CD8-positive, alpha-beta memory T cell (primary cell): Measurements from ENCODE around the gene SLC44A5. TPM values are rescaled to one million over a fixed set of nuclear protein-coding genes. Genes with fewer than 3 reads are reported as not detected.
A peak's percentile ranks its signal among the peaks of the same experiment; 100 is the strongest.

Source experiments
- CTCF ChIA-PET: fragments of 350-600 bp; sonication (Branson Sonifier 250); formaldehyde crosslinking; loops from one replicate; lab custom pipeline; 2021; ENCODE audit warnings: antibody characterized with exemption; lab: Charles Lee
- POLR2A ChIA-PET: fragments of 350-600 bp; sonication (Branson Sonifier 250); formaldehyde crosslinking; loops from one replicate; lab custom pipeline; 2021; ENCODE audit warnings: antibody characterized with exemption; lab: Charles Lee
- DNase-seq, 5 donors: peaks; one replicate each; pipeline versions ENCODE4 v3.0.0 to v3.0.0-alpha.2; 2020 to 2022; ENCODE audit warnings: mixed read lengths in 1 of 5
- H3K27ac ChIP-seq: one replicate; pipeline ENCODE4 v1.7.0; 2013; ENCODE audit warnings: low read depth, mild to moderate bottlenecking, low read length, moderate library complexity
- H3K27me3 ChIP-seq: 2 replicates; pipeline ENCODE4 v1.7.0; 2013; ENCODE audit warnings: low read length, mild to moderate bottlenecking; ENCODE audit not compliant: insufficient read depth, poor library complexity, severe bottlenecking
- H3K36me3 ChIP-seq: 2 replicates; pipeline ENCODE4 v1.7.0; 2013; ENCODE audit warnings: mild to moderate bottlenecking, low read length, moderate library complexity; ENCODE audit not compliant: insufficient read depth
- H3K4me1 ChIP-seq: 2 replicates; pipeline ENCODE4 v1.7.0; 2013; ENCODE audit warnings: mild to moderate bottlenecking, low read length, moderate library complexity; ENCODE audit not compliant: insufficient read depth
- H3K4me3 ChIP-seq: 2 replicates; pipeline ENCODE4 v1.7.0; 2013; ENCODE audit warnings: mild to moderate bottlenecking, low read length
- H3K9me3 ChIP-seq: 2 replicates; pipeline ENCODE4 v1.7.0; 2013; ENCODE audit warnings: mild to moderate bottlenecking, low read length
- H3K27ac Mint-ChIP-seq, 8 donors: one replicate each; pipeline ENCODE4 v1.8.0; 2020 to 2021; ENCODE audit warnings: mixed read lengths in 8 of 8, mild to moderate bottlenecking in 6 of 8, inconsistent platforms in 3 of 8, moderate library complexity in 3 of 8
- H3K27me3 Mint-ChIP-seq, 2 donors: one replicate each; pipeline ENCODE4 v1.8.0; 2020 to 2021; ENCODE audit warnings: mixed read lengths in 2 of 2, mild to moderate bottlenecking in 1 of 2, moderate library complexity in 1 of 2
- H3K36me3 Mint-ChIP-seq, 3 donors: one replicate each; pipeline ENCODE4 v1.8.0; 2020 to 2021; ENCODE audit warnings: mixed read lengths in 3 of 3, inconsistent platforms in 1 of 3, mild to moderate bottlenecking in 1 of 3
- H3K4me1 Mint-ChIP-seq, 3 donors: one replicate each; pipeline ENCODE4 v1.8.0; 2020 to 2021; ENCODE audit warnings: mixed read lengths in 3 of 3, inconsistent platforms in 1 of 3, mild to moderate bottlenecking in 1 of 3
- H3K4me3 Mint-ChIP-seq, 7 donors: one replicate each; pipeline ENCODE4 v1.8.0; 2020 to 2021; ENCODE audit warnings: mixed read lengths in 7 of 7, mild to moderate bottlenecking in 6 of 7, moderate library complexity in 4 of 7, inconsistent platforms in 2 of 7
- H3K9me3 Mint-ChIP-seq, 5 donors: one replicate each; pipeline ENCODE4 v1.8.0; 2020 to 2022; ENCODE audit warnings: mixed read lengths in 5 of 5, mild to moderate bottlenecking in 3 of 5, moderate library complexity in 2 of 5, inconsistent platforms in 1 of 5
- polyA plus RNA-seq: library from polyadenylated mRNA; unstranded; fragments of 300-500 nt; fragmentation: Illumina TruSeq; gene quantifications from one replicate; pipeline ENCODE4 v1.2.3, GENCODE V29; 2021
- total RNA-seq, 2 experiments: library from RNA; stranded (reverse); gene quantifications; one replicate each; pipeline ENCODE4 v1.2.3, GENCODE V29; 2021

The SLC44A5 gene
- total and polyA plus RNA-seq, 3 experiments from 2014 or later = 0.24 to 0.53 (median 0.29) TPM

DNA sequence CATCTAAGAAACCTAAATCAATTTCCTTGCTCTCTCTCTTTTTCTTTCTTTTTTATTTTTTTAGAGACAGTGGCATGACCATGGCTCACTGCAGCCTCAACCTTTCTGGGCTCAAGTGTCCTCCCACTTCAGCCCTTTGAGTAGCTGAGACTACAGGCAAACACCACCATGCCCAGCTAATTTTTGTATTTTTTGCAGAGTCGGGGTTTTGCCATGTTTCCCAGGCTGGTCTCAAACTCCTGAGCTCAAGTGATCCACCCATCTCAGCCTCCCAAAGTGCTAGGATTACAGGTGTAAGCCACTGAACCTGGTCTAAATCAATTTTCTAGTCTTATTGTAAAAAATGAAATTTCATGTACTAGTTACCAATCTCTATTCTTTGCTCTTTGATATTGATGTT, 367.8 kb downstream of the SLC44A5 start:
- Mint-ChIP-seq H3K27me3 (no peaks in the 10 kb centered on the region), H3K27ac (no peak overlapping the region), H3K4me1 (no peaks in the 10 kb centered on the region), H3K9me3 (peaks cover 0 to 4% (median 0%) of the 10 kb centered on the region in 5 donors), H3K36me3 (no peaks in the 10 kb centered on the region), H3K4me3 (no peak overlapping the region)
- no peak overlapping the region for H3K27ac ChIP-seq
- no peaks in the 10 kb centered on the region for H3K36me3 ChIP-seq
- no peaks in the 10 kb centered on the region for H3K9me3 ChIP-seq
- H3K4me1 ChIP-seq = no peaks in the 10 kb centered on the region
- no peaks in the 10 kb centered on the region for H3K27me3 ChIP-seq
- POLR2A ChIA-PET = no interaction called here
- H3K4me3 ChIP-seq = no peak overlapping the region
- CTCF ChIA-PET = no interaction called here
- no peak for DNase-seq

DNA sequence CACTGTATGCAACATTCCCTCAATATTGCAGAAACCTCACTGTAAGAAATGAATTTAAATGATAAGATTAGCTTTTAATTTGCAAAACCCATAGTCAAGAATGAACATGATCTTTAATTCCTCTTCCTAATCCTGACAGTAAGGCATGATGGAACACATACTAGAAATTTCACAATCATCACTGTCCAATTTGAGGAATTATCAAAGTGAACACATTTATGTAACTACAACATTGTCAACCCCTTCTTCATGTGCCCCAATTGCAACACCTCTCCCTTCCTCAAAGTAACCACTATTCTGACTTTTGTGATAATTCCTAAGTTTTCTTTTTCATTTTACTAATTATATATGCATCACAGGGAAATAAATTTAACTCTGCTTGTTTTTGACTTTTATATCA, 373.6 kb downstream of the SLC44A5 start:
- Histone ChIP-seq H3K36me3 (no peaks in the 10 kb centered on the region), H3K4me3 (no peak overlapping the region), H3K9me3 (no peaks in the 10 kb centered on the region), H3K27ac (no peak overlapping the region), H3K4me1 (no peaks in the 10 kb centered on the region), H3K27me3 (no peaks in the 10 kb centered on the region)
- CTCF ChIA-PET = no interaction called here
- POLR2A ChIA-PET = no interaction called here
- DNase-seq = no peak
- H3K4me3 Mint-ChIP-seq = no peak overlapping the region
- no peaks in the 10 kb centered on the region for H3K36me3 Mint-ChIP-seq
- no peaks in the 10 kb centered on the region for H3K27me3 Mint-ChIP-seq
- H3K27ac Mint-ChIP-seq = no peak overlapping the region
- H3K4me1 Mint-ChIP-seq = no peaks in the 10 kb centered on the region
- H3K9me3 Mint-ChIP-seq = peaks cover 0 to 3% (median 0%) of the 10 kb centered on the region in 5 donors

DNA sequence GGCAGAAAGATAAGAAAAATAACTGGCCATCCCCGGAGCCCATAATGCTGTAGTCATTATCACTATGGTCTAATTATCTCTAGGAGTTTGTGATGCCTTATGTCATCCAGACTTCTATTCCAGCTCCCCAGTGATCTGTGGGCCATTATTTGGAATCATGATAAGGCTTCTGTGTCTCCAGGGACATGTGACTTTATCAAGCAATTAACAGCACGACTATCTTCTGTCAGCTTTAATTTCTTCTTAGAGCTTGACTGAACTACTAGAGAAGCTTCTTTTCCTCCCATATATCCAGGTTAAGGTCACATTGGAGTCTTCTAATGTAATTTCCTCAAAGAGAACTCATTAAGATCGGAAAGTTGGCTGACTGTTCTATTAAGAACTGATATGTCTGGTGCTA, 376.4 kb downstream of the SLC44A5 start:
- H3K4me3 ChIP-seq = no peak overlapping the region
- H3K4me1 ChIP-seq = no peaks in the 10 kb centered on the region
- Mint-ChIP-seq H3K4me1 (no peaks in the 10 kb centered on the region), H3K27me3 (no peaks in the 10 kb centered on the region), H3K9me3 (no peaks in the 10 kb centered on the region), H3K4me3 (no peak overlapping the region), H3K36me3 (no peaks in the 10 kb centered on the region), H3K27ac (no peak overlapping the region)
- no peaks in the 10 kb centered on the region for H3K36me3 ChIP-seq
- DNase-seq = no peak
- no peaks in the 10 kb centered on the region for H3K27me3 ChIP-seq
- no peak overlapping the region for H3K27ac ChIP-seq
- no peaks in the 10 kb centered on the region for H3K9me3 ChIP-seq
- POLR2A ChIA-PET = no interaction called here
- CTCF ChIA-PET = no interaction called here

DNA sequence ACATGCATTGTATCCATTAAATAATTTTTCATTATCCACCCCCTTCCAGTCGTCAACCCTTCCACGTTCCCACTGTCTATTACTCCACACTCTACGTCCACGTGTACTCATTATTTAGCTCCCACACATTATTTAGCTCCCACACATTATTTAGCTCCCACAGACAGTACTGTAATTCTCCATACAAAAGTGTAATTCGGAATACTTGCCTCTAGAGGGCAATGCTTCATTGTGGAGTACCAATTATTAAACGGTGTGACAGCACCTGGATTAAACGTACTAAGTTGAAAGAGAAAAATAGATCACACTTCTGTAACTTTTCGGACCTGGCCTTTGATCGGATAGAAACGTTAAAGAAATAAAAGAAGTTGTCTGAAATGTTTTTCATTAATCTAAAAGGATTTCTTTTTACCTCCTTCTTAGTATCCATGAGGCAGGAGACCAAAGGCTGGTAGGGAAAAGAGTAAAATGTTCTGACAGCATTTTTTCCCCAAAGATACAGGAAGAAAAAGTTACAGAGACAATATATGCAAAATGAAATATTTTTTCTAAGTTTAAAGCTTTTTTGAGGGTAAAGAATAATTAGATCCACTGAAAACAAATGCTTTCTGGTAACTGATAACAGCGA, 377.5 kb downstream of the SLC44A5 start:
- H3K9me3 Mint-ChIP-seq = no peaks in the 10 kb centered on the region
- Histone ChIP-seq H3K4me3 (no peak overlapping the region), H3K4me1 (no peaks in the 10 kb centered on the region), H3K36me3 (no peaks in the 10 kb centered on the region), H3K27ac (no peak overlapping the region), H3K9me3 (no peaks in the 10 kb centered on the region), H3K27me3 (no peaks in the 10 kb centered on the region)
- no peaks in the 10 kb centered on the region for H3K4me1 Mint-ChIP-seq
- peak in 1 of 5 donors; percentile 1 for DNase-seq
- no peak overlapping the region for H3K27ac Mint-ChIP-seq
- H3K27me3 Mint-ChIP-seq = no peaks in the 10 kb centered on the region
- H3K36me3 Mint-ChIP-seq = no peaks in the 10 kb centered on the region
- H3K4me3 Mint-ChIP-seq = no peak overlapping the region
- ChIA-PET POLR2A (no interaction called here), CTCF (interaction anchor here (1.1 kb wide), 1 partner anchor 397 kb away, joined by 3 read pairs; no protein-coding TSS in a partner anchor)

DNA sequence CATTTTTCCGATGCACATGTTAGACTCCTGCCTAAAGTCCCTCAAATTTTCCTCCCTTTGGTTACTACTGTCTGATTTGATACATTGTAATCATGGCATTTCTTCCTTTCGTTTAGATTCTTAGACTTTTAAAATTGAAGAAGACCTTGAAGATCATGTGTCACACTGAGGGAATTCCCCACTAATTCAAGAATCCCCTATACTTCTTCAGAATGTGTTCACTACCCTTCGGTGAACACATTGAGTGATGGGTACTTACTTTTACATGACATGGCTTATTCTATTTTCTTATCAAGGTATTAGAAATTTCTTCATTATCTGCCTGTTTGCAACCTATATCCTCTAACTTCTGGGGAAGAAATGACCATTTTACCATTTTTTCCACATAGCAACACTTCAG, 390.8 kb downstream of the SLC44A5 start:
- Histone ChIP-seq H3K36me3 (no peaks in the 10 kb centered on the region), H3K4me1 (no peaks in the 10 kb centered on the region), H3K27ac (no peak overlapping the region), H3K9me3 (no peaks in the 10 kb centered on the region), H3K27me3 (no peaks in the 10 kb centered on the region), H3K4me3 (no peak overlapping the region)
- Mint-ChIP-seq H3K4me1 (no peaks in the 10 kb centered on the region), H3K36me3 (no peaks in the 10 kb centered on the region), H3K9me3 (peaks cover 0 to 3% (median 0%) of the 10 kb centered on the region in 5 donors), H3K27ac (no peak overlapping the region), H3K27me3 (no peaks in the 10 kb centered on the region), H3K4me3 (no peak overlapping the region)
- ChIA-PET CTCF (no interaction called here), POLR2A (no interaction called here)
- no peak for DNase-seq

DNA sequence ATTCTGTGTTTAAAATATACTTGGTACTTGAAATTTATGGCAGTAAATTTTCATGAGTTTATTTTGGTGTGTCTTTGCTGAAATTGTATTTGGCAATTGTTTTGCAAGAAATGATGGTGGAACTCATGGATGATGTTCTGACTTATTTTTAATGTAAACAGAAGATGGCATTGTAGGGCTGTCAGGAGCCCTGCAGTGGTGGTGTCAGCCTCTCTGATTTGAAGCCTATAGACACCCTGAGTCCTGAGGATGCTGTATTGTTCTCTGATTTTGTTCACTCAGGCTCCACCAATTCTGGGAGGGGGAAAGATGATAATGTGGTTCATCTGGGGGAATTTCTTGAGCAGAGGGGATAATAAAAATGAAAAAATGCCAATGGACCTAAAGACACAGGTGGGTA, 396.9 kb downstream of the SLC44A5 start:
- Histone ChIP-seq H3K27ac (no peak overlapping the region), H3K4me3 (no peak overlapping the region), H3K4me1 (no peaks in the 10 kb centered on the region), H3K9me3 (no peaks in the 10 kb centered on the region), H3K36me3 (no peaks in the 10 kb centered on the region), H3K27me3 (no peaks in the 10 kb centered on the region)
- no peaks in the 10 kb centered on the region for H3K36me3 Mint-ChIP-seq
- ChIA-PET POLR2A (no interaction called here), CTCF (no interaction called here)
- H3K27me3 Mint-ChIP-seq = no peaks in the 10 kb centered on the region
- no peak for DNase-seq
- no peak overlapping the region for H3K27ac Mint-ChIP-seq
- peaks cover 0 to 2% (median 0%) of the 10 kb centered on the region in 5 donors for H3K9me3 Mint-ChIP-seq
- H3K4me3 Mint-ChIP-seq = no peak overlapping the region
- no peaks in the 10 kb centered on the region for H3K4me1 Mint-ChIP-seq

DNA sequence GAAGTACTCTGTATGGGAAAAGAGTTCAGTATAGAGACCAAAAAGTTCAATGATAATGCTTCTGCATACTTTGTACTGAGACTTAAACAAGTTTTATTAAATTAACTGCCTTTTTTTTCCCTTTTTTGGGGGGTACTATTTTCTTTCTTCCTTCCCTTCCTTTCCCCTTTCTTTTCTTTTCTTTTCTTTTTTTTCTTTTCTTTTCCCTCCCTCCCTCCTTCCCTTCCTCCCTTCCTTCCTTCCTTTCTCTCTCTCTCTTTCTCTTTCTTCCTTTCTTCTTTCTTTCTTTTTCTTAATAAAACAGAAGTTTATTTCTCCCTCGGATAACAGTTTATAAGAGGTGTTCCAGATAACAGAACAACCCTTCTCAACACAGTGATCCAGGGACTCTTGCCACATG, 399.3 kb downstream of the SLC44A5 start:
- Histone ChIP-seq H3K27ac (no peak overlapping the region), H3K9me3 (no peaks in the 10 kb centered on the region), H3K36me3 (no peaks in the 10 kb centered on the region), H3K27me3 (no peaks in the 10 kb centered on the region), H3K4me3 (no peak overlapping the region), H3K4me1 (no peaks in the 10 kb centered on the region)
- POLR2A ChIA-PET = no interaction called here
- CTCF ChIA-PET = no interaction called here
- Mint-ChIP-seq H3K4me1 (no peaks in the 10 kb centered on the region), H3K27me3 (no peaks in the 10 kb centered on the region), H3K36me3 (no peaks in the 10 kb centered on the region), H3K9me3 (peaks cover 0 to 2% (median 0%) of the 10 kb centered on the region in 5 donors), H3K4me3 (no peak overlapping the region), H3K27ac (no peak overlapping the region)
- no peak for DNase-seq

DNA sequence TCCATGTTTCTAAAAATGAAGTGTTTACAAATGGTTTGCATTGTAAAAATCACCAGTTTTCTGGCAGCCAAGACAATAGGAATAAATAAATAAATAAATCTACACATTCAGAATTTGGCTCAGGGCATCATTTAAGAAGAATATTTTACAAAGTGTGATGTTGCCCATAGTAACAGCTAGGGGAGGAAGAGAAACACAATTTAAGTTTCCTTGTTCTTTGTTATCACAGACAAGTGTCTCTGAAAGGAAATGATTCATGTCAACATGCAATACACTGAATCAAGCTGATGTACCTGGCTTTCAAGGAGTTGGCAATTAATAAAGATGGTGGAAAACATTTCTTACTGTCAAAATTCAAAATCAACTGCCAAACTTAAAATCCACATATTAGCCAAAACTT, 402.1 kb downstream of the SLC44A5 start:
- no peaks in the 10 kb centered on the region for H3K27me3 Mint-ChIP-seq
- H3K27ac Mint-ChIP-seq = no peak overlapping the region
- no peaks in the 10 kb centered on the region for H3K36me3 Mint-ChIP-seq
- ChIA-PET CTCF (no interaction called here), POLR2A (no interaction called here)
- Histone ChIP-seq H3K4me1 (no peaks in the 10 kb centered on the region), H3K27ac (no peak overlapping the region), H3K9me3 (no peaks in the 10 kb centered on the region), H3K27me3 (no peaks in the 10 kb centered on the region), H3K4me3 (no peak overlapping the region), H3K36me3 (no peaks in the 10 kb centered on the region)
- no peak for DNase-seq
- no peaks in the 10 kb centered on the region for H3K4me1 Mint-ChIP-seq
- no peak overlapping the region for H3K4me3 Mint-ChIP-seq
- H3K9me3 Mint-ChIP-seq = no peaks in the 10 kb centered on the region
